Stimulated activated CD8-positive, alpha-beta memory T cell treated with anti-CD3 and anti-CD28 coated beads, Interleukin-4, amount 100 ng/mL, for 4 hours (primary cell): ENCODE measurements around the gene DLGAP1.

Experiments used
- DNase-seq, 2 donors: peaks; one replicate each; pipeline ENCODE4 v3.0.0-alpha.2; 2020; ENCODE audit warnings: low read depth in 2 of 2, low spot score in 1 of 2

The DLGAP1 gene

DNA sequence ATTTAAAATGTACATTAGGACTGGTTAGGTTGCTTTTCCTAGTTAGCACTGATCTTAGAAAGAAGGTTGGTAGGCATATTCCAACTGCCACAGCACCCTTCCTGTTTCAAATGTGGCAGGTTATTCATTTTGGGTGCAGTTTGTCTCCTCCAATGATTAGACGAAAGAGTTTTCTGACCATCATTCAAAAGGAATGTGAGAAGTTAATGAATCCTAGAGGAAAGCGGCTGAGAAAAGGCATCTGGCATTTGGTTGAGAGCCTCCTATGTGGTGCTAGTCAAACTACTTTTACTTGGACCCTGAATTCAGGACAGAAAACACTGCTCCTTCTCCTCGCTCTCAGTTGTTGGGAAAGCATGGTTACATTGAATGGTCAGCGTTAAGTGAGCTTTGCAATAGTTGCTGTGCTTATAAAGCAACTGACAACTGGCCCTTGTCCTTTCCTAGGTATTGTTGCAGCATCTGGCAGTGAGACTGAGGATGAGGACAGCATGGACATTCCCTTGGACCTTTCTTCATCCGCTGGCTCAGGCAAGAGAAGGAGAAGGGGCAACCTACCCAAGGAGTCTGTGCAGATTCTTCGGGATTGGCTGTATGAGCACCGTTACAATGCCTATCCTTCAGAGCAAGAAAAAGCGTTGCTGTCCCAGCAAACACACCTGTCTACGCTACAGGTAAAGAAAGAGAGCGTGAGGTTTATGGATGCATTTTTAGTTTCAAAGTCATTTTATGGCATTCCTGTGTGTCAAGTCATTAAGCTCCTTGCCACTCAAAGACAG, 999.0 kb downstream of the DLGAP1 start:
- no peak for DNase-seq

DNA sequence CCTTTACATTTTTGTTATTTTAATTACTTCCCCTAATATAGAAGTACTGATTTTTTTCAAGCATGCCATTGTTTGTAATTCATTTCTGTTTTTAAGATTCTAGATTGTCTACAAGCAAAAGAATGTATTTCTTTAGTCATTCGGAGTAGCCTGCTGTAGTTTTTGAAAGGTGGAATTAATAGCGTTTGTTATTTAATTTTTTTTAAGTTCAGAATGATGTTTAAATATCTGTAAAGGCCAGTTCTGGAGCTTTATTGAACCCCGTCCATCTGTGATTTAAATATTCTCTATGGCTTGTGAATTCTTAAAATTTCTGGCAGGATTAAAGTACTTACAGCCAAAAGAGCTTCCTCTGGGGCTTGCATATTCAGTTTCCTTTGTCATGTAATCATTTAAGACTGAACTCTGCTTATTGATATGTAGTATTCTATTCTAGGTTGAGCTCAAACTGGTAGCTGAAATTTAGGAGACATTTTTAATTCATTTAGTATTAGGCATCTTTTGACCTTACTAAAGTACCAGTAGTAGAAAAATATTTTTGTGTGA, 999.9 kb downstream of the DLGAP1 start:
- DNase-seq = no peak

DNA sequence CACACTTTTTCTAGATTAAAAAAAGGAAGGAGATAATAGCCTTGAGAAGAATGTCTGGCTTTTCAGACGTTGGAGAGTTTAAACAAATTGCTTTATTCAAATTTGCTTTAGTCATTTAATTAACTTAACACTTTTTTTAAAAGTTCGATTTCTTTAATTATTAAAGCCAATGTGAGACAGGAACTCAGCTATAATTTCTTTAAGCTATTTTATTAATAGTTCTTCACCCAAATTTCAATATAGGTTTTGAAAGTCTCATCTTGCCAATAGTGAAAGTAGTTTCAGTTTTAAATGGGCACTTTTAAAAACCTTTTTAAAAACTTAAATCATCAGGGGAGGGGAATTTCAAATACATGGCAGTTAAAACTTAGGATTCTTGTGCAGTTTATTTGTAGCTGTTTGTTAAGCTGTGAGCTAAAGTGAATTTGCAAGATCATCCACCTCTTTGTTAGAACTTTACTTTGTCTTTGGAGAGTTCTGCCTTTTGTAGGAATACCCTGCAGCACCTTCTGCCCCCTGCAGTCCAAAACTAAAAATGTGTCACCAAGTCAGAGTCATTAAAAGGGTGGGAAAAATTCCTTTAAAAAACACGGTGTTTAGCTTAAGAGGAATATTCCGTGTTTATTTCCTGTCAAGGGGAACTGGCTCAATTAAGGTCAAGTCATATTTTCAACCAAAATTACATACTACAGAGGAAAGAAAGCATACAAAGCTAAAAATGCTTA, 1000.6 kb downstream of the DLGAP1 start:
- DNase-seq = no peak

DNA sequence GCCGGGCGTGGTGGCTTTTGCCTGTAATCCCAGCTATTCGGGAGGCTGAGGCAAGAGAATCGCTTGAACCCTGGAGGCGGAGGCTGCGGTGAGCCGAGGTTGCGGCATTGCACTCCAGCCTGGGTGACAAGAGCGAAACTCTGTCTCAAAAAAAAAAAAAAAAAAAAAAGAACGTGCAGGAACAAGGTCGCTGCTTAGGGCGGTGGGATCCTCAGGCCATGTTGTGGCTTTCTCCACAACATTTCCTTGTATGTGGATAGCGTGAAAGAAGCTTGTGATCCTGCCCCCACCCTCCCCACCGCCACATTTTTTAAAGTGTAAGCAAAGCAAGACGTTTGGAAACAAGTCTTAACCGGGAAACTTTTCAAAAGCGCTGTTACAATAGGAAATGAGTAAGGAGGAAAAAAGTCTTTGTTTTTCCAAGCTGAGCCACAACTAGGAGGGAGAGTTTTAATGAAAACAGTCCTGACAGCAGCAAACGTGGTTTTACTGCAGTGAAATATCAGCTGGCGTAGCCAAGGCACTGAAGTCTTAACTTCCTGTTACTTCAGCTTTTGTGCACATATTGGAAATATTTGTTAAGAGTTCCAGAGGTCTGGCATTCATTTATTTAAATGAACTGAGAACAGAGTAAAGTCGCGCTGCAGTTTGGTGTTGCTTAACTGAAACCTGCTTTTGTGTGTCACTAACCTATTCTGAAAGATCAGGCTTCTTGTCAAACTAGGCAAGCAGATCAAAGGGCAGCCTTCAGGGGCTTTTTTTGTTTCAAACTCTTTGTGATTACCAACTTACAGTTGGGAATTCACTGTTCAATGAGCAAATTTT, 1001.4 kb downstream of the DLGAP1 start:
- no peak for DNase-seq

DNA sequence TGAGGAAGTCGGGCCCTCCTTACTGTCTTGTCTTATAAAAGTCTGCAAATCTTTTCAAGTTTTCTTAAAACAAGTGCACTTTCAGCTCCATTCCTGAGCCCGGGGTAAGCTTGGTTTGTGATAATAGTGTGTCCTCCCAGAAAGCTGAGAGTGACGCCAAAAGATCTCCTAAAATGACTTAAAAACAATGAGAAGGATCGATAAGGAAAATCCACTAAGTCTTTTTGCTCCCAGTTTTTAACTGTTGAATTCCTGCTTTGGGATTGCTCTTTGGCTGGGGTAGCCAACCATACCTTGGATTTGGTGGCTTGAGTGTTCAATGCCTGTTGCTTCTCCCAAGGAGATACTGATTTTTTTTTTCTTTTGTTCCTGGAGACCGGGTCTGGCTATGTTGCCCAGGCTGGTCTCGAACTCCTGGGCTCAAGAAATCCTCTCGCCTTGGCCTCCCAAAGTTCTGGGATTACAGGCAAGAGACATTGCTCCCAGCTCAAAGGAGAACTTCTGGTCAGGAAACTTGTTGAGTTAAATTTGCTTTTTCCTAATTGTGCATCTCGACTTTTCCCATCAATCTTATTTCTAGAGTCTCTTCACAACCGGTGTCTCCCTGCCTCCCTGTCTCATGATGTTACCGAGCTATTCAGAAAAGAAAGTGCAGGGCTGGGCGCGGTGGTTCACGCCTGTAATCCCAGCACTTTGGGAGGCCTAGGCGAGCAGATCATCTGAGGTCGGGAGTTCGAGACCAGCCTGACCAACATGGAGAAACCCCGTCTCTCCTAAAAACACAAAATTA, 1002.2 kb downstream of the DLGAP1 start:
- no peak for DNase-seq

DNA sequence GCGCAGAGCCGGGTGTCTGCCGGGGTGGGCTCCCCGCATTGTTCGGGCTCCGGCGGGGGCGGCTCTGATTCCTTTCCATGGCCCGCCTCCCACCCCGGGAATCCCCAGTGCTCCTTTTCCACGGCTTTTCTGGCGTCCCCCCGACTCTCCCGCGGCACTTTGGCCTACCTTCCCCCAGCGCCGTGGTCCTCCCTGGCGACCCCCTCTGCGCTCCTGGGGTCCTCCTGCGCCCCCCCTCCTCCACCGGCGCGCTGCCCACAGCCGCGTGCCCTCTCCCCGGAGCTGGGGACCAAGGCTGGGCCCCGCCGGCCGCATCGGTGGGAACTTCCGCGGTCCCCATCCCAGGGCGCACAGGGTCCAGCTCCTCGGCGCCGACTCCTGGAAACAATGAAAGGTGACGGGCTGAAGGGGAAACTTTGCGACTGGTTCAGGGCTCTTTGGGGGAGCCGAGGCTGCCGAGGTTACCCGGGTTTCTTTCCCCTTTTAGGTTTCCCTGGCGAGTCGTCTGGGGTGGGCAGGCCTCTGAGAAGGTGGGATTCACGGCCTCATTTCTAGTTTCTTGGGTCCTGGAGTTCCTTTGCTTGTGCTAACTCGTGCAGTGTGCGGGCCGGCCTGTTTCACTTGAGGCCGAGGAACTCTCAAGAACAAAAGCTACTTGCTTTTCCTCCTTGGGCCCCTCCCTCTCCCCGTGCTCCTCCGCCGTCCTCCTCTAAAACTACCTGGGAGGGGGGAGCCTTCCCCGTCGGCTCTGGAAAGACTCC, 1002.9 kb downstream of the DLGAP1 start:
- no peak for DNase-seq

DNA sequence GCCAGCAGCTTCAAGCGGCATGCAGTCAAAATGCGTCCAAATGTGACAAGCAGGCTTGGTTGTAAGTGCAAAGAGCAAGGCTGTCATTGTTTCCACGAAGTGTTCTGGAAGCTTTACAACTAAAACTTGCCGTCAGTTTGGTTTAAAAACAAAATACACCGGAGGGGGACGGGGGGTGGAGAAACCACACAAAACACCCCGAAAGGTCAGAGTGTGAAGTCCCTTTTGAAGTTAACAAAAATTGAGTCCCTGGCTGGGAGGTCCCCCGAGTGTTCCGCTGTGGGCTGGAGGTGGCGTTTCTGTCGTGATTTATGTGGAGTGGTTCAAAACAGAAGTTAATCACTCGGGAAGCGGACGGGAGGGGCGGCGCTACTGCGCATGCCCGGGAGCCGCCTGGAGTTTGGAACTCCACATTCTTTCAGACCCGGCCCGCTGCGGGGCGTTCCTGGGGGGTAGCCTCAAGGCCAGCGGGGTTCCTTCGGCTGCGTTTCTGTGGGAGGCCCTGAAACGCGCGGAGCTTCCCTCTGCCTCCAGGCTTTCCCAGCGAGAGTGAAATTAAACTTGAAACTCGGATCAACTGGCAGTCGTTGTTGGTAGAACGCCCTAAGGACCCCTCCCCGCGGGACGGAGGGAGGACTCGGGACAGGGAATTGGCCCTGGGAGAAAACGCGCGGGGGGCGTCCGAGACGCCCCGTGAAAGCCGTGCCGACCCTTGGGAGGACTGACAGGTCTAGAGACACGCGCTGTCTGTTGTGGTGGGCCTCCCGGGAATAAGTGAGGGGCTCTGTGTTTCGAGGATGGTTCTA, 1003.7 kb downstream of the DLGAP1 start:
- DNase-seq = peak; percentile 75 to 85

DNA sequence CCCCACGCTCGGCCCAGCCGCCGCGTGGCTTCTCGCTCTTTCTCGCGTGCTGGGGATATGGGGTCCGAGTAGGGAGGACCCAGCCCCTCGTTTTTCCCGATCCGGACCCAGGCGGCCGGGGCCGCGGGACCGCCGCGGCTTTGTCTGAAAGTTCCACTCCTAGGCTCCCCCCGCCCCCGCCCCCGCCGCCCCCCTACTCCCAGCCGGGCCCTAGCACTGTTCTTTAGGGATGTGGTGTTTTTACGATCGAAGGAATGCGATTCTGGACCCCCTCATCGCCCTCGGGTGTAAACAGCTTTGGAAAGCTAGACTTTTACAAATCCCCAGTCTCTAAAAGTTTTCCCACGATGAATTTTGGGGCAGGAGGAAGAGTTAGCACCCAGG, 1004.3 kb downstream of the DLGAP1 start:
- DNase-seq = no peak

DNA sequence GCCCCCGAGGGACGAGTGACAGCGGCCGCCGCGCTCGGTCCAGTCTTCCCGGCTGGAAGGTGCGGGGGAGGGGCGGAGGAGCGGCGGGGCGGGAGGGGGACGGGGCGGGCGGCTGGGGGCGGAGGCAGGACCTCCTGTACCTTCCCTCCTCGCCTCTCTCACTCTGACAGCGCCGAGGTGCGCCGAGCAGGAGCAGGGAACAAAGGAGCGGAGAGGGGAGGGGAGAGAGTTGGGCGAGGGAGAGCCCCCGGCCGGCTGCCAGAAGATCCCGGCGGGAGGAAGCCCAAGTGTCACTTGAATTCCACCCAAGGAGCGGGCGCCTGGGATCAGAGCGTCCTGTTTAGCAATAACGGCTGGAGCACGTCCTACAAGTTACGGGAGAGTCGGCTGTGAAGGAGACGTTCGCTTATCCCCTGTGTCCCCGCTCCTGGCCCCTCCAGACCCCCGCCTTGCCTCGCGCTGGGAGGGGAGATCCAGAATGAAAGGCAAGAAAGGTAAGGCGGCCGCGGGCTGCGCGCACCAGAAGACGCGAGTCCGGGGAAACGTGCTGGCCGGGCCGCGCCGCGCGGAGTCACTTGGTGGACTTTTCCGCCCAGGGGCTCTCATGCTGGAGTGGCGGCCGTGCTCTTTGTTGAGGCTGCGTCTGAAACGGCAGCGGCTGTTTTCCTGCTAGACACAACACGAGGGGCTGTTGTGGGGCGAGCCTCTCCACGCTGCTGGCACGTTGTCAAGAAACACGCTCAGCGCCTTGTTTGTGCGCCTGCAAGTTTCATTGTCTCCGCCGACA, 1004.9 kb downstream of the DLGAP1 start, which contains the start of gene TGIF1:
Gene TGIF1, plus strand, starts transcription at position 161 of the 787 bp plus-strand sequence. Its CDS starts 318 bp downstream, at position 479.
- peak; percentile 53 to 61 for DNase-seq

DNA sequence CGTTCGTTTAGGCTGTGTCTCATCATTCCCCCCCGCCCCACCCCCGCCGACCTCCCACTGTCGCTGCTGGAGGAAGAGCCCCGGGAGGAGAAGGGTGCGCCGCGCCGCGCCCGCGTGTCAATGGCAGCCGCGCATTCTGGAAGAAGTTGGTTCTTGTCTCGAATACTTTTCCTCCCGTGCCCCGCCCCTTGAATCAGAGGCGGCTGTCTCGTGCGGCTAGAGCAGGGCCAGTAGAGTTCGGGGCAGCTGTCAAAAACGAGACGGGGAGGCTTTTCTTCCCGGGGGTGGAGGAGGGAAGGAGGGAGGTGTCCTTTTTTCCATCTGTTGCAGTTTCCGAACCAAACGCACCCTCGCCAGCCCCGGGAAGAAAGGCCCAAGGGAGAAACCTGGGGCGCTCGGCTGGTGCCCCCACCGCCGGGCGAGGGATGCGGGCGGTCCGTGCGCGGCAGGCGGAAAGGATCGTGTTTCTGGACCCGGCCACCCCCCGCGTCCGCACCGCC, 1005.5 kb downstream of the DLGAP1 start:
- DNase-seq = peak; percentile 51 to 75

DNA sequence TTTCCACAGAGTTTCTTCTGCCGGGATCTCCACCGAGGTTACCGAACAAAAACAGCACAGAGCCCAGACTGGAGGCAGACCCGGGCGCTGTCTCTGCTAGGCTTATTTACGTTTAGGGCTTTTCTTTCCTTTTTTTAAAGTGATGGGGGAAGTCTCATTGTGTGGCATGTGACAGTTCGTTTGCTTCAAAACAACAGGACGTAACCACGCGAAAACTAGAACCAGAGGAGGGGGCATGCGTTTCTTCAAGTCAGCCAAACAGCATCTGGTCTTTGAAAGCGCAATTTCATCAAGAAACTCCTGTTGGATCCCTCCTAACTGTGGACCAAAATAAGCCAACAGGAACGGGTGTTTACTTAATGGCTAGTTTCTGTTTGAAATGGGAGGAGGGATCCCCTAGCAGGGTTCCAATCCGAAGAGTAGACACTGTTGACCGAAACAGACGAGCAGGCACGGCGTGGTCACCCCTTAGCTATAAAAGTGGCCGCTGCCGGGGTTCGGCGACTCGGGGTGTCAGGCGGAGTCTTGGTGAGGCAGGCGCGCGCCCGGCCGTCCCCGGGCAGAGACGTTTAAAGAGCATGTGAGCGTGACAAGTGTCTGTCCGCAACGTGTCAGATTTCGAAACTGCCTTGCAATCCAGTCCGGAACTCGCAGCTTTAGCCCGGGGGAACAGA, 1006.1 kb downstream of the DLGAP1 start:
- peak; percentile 11 to 47 for DNase-seq

DNA sequence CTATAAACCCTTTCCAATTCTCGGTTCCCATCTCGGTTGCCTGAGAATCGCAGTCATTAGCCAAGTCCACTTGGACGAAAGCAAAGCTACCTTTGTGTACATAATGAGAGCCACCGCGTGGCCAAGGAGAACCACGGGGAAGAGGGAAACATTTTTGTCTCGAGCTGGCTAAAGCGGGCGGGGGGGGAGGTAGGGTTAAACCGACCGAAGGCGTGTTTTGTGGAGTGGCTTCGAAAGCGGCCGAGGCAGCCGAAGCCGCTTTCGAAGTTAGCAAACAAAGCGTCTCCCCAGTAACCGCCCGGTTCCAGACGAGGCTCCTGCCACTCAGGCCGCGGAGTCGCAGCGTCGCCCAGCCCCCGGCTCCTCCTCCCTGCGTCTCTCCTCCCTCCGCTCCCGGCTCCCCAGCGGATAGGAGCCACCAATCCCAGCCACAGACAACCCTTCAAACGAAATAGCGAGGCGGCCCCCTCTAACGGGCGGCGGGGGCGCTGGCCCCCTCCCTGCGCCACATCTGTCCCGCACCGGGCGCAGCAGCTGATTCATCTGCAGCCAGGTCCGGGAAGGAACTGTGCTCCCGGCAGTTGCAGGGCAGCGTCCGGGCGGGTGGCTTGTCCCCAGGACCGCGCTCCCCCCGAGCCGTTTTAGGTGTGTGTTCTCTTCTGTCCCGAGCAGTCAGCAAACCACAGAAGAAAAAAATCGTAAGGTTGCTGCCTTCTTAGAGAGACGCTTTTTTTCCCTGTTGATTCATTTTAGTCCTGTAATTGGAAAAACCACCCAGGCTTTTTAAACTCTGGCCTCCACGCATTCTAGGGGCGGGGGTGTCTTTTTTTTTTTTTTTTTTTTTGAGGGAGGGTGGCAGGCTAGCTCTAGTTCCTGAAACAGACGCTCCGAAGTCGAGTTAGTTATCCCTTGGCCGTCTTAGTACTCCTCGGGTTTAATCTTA, 1006.9 kb downstream of the DLGAP1 start:
- peak in 1 of 2 donors; percentile 64 for DNase-seq

DNA sequence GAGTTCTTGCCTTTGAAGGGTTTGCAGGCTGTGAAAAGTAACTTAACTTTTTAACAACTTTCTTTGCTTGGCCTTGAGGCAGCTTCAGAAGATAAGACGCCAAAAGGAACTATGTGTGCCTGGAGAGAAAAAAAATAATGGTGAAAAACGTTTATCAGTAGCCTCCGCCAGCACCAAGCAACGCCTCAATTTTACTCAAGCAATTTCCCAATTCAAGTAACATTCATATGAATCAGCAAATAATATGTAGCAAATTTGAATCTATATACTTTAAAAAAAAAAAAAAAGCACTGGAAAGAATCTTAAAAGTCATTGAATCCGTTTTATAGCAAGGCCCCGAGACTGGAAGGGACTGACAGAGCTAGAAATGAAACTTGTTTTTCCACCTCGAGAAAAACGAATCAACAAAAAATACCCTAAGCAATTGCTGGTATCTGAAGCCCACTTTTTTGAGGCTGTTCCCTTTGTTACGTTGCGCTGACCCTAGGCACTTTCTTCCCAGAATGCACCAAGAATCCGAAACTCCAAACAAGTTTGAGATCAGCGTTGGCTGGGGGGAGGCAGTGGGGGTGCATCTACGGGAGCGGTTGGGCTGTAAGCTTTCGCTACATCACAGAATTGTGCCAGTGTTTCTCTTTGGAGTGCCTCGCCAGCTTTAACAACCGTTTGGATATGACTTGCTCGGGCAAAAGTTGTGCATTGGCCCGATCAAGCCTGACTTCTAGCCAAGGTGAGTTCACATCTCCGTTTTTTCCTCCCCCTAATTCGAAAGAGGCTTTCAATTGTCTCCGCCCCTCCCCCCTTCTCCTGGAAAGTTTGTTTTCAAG, 1007.8 kb downstream of the DLGAP1 start:
- DNase-seq = no peak
